Gastroesophageal sphincter (tissue), 3 donors: ENCODE data around the gene MINDY3.

Experiments
- CTCF ChIP-seq, 4 experiments: fragments of 200-600 bp in 2 of 4; fragments of 450-650 bp in 2 of 4; sonication (generic) in 1 of 4; IDR thresholded peaks; one replicate each; pipeline ENCODE4 v1.5.1; 2017 to 2019; ENCODE audit warnings: antibody characterized with exemption in 4 of 4, mild to moderate bottlenecking in 2 of 4, moderate library complexity in 2 of 4
- EP300 ChIP-seq: sonication (generic); formaldehyde crosslinking; IDR thresholded peaks from one replicate; pipeline ENCODE4 v1.6.1; 2017; ENCODE audit warnings: antibody characterized with exemption, mild to moderate bottlenecking
- POLR2A ChIP-seq, 2 donors: fragments of 450-650 bp; IDR thresholded peaks; one replicate each; pipeline ENCODE4 v1.6.1; 2017; ENCODE audit warnings: antibody characterized with exemption in 2 of 2, mild to moderate bottlenecking in 2 of 2, moderate library complexity in 1 of 2
- POLR2AphosphoS5 ChIP-seq: sonication (generic); formaldehyde crosslinking; IDR thresholded peaks from one replicate; pipeline ENCODE4 v1.6.1; 2017; ENCODE audit warnings: antibody characterized with exemption

- no peak for TF ChIP-seq CTCF (IDR thresholded peaks at IDR 0.05)
- no peak for TF ChIP-seq POLR2AphosphoS5
- no peak for TF ChIP-seq POLR2A (IDR thresholded peaks at IDR 0.05)
- no peak for TF ChIP-seq EP300
These were observed 3.0 kb upstream of the MINDY3 start for GRCh38 chr10:15863323-15863722.
